Stimulated activated CD4-positive, alpha-beta T cell treated with anti-CD3 and anti-CD28 coated beads, Interleukin-12 subunit alpha, Interleukin-12 subunit beta, amount 100 ng/mL, for 24 hours (primary cell): ENCODE data around the gene ETNK2.
A peak's percentile ranks its signal among the peaks of the same experiment; 100 is the strongest.

Source experiments
- DNase-seq, 2 experiments: peaks; one replicate each; pipeline ENCODE4 v3.0.0-alpha.2; 2020; ENCODE audit warnings: low read depth in 2 of 2

Gene ETNK2, protein sequence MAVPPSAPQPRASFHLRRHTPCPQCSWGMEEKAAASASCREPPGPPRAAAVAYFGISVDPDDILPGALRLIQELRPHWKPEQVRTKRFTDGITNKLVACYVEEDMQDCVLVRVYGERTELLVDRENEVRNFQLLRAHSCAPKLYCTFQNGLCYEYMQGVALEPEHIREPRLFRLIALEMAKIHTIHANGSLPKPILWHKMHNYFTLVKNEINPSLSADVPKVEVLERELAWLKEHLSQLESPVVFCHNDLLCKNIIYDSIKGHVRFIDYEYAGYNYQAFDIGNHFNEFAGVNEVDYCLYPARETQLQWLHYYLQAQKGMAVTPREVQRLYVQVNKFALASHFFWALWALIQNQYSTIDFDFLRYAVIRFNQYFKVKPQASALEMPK

DNA sequence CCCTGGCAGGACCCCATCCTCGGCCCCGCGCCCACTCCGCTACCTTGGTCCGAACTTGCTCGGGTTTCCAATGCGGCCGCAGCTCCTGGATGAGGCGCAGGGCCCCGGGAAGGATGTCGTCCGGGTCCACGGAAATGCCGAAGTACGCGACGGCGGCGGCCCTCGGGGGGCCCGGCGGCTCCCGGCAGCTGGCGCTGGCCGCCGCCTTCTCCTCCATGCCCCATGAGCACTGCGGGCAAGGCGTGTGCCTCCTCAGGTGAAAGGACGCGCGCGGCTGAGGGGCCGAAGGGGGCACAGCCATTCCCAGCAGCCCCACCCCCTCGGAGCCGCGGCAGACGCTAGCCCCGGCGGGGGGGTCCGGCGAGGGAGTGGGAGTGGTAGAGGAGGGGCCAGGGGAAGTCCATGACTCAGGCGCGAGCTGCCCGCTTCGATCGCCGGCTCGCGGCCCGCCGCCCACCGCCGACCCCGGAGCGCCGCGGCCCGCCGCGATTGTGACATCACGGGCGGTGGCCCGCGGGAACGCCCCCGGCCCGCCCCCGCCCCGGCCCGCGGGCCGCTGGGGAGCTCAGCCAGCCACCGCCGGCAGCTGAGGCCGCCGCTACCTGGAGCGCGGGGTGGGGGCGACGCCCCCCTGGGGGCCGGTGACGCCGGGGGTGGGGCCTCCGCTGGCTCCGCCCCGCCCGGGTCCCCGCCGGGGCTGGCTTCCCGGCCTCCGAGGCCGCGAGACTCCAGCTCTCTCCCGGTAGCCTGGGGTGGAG, at the start of gene ETNK2:
ETNK2 (minus strand) TSS at position 493 of the 758 bp plus-strand sequence; CDS start at position 301, 192 bp downstream.
- DNase-seq = peak in 1 of 2 experiments; percentile 20

DNA sequence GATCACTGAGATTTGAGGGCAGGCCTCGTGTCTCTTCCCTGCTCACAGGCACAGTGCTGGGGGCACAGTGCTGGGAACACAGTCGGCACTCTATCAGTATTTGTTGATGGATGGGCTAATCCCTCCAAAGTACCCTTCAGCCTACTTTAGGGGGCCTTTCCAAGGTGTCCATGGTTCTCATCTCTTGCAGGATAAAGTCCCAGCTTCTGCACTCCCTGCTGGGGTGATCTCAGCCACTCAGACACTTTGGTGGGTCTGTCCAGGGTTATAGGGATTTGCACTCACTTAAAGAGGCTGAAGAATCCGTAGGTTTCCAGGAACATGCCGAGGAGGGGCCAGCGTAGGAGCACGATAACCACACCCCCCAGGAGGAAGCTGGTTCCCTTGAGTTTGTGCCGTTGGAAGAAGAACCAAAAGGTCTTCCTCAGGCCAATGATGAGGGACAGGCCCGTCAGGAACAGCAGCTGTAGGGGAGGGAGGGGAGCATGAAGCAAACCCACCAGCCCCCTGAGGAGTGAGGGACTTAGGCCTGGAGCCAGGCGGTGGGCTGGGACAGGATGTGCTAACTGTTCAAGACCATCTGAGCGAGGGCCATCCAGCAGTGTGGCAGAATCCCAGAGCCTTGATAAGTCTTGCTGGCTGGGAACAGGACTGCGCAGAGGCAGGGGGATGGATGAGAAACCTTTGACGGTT, 49.6 kb upstream of the ETNK2 start:
- DNase-seq = no peak

DNA sequence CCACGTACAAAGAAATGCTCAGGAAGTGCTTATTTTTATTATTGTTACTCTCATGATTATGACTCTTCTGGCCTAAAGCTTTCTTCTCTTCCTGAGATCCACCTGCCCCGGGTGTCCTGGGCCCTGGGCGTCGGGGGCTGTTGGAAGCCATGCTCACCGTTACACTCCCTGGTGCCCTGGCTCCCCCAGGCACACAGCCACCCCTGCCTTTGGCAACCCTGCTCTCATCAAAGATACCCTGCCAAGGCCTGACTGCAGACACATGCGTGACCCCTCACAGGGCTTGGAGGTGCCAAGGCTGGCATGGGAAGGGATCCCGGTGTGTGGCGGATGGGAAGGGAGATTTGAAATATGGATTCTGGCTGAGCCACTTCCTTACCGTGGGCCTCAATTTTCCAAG, 47.7 kb upstream of the ETNK2 start:
- no peak for DNase-seq

DNA sequence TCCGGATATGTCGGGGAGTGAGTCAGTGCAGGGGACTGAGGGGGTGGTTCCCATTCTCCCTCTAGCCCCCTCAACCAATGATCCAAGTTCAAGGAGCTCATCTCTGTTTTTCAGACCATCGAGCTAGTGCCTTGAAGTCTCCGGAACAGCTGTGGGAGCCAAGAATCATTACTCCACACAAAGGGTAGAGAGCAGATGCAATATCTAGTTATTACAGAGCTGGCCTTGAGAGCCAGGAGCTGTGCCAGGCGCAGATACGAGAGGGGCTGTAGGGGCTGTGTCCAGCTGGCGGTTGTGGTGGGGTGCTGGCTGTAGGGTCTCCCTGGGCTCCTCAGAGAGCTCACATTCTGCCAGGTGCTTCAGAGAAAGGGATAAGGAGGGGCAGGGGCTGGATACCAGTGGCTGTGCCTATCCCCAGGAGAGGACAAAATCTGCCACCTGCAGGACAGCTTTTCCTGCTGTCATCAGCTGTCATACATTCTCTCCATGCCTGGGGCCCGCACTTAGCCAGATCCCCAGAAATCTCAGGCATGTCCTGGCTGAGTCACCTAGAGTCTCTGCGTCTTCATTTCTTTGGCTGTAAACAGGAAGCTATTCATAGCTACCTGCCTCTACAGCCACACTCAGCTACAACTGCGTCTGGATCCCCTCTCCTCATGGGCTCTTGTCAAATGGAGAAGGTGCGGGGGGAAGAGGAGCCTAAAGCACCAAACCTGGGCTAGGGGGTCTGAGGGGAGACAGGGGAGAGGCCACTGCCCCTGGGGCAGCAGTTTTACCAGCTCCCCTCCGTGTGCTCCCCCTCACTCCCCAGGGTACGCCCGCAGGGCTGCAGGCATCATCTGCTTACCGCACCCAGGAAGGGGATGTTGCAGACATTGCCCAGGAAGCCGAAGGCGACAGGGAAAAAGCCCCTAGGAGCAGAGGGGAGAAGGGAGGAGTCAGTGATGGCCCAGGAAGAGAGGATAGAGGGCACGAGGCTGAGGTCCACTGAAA, 46.8 kb upstream of the ETNK2 start:
- DNase-seq = no peak

DNA sequence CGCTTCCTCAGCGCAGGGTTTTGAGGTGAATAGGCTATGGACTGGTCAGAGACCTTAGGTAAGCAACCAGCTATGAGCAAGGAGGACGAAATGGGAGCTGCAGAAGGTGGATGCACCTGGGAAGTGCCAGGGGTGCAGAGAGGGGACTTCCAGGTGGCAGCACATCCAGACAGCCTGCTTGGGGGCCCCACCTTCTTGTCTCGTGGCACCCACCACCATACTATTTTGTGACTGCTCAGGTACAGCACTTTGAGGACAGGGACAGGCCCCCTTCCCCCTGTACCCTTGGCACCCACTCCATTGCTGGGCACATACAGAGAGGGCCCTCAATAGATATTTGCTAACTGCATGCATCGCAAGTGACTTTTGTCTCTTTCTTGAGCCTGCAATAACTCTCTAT, 45.2 kb upstream of the ETNK2 start:
- no peak for DNase-seq

DNA sequence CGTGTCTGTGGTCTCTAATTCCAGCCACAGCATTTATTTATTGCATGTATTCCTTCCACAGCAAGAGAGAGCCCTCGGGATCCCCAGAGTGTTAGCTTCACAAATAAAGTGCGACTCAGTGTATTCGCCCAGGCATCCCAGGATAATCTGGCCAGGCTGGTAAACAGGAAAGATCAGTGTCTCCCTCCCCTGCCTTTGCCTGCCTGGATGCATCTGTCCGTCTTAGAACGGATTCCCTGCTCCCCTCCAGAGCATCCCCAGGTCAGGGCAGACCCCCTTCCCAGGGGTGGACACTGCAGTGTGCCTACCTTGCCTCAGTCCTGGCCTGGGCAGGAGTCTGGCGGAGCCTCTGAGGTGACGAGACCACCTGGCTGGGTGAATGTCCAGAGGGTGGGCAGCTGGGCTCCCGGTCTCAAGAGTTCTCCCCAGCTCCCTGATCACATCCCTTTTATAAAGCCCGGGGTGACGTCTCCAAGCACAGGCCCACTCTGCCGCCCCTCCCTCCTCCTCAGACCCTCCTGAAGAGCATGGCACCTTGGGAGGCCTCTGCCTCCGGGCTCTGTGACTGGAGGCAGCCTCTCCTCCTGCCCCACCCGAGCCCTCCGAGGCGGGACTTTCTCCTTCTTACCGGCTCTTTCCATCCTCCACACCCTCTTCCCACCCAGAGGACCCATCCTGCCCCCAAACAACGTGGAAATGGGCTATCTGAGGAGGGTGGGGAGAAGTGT, 44.4 kb upstream of the ETNK2 start, which contains the start of gene KISS1:
KISS1 (minus strand) TSS at position 424 of the 728 bp plus-strand sequence. CDS start 3,615 bp downstream, outside the sequence.
- no peak for DNase-seq

DNA sequence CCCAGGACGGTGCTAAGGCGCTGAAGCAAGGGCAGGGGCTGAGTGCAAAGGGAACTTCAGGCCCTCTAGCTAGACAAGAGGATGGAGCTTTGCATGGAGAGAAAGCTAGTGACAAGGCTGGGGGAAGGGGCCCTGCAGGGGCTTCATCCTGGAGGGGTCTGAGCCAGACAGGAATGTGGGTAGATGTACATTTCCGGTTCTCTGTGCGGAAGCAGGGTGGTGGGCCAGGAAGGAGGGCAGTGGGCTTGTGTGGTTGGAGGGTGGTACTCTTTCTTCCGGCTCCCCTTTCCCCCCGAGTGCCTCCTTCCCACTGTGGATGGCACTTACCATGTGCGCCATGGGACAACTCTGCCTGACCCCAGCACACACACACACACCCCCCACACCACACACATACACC, 42.9 kb upstream of the ETNK2 start:
- no peak for DNase-seq

DNA sequence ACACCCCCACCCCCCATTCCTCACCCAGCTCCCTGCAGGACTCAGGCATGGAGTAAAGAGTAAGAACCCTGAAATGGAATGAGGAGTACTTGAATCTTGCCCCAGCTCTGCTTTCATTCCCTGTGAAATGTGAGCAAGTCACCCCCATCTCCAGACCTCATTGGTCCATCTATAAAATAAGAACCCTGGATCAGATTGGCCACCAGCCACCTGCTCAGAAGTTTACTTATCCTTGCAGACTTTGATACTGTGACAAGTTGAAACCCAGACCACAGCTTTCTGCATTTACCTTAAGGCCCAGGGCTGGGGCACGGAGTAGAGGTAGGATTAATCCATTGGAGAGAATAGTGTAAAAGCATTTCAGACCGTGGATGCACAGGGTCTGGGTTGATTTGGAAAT, 42.2 kb upstream of the ETNK2 start:
- DNase-seq = no peak

DNA sequence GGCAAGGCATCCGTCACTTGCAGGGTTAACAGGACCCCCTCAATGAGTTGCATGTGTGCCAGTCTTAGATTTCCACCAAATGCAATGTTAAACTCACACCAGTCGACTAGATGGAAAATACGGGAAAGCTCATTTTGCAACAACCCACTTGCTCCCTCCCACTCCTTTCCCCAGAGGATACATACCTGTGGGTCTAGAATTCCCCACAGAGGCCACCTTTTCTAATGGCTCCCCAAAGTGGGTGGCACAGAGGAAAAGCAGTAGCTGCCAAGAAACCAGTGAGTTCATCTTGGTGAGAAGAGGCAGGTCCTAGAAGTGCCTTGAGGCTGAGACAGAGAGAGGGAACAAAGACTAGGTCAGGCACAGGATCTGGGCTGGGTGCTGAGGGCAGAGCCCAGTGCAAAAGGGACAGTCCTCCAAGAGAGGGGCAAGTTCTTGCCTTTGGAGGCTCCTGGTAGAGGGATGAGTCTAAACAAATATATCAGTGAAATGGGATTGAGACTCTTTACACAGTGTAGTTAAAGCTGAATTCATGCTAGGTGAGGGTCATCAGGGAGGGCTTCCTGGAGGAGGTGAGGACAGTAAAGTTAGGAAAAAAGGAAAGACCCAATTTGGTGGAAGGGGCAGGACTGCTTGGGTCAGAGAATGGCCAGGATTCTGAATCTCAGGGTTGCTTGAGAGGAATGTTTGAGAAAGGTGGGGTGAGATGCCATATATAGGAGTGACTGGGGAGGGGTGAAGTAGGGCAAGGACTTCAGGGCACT, 40.9 kb upstream of the ETNK2 start:
- no peak for DNase-seq

DNA sequence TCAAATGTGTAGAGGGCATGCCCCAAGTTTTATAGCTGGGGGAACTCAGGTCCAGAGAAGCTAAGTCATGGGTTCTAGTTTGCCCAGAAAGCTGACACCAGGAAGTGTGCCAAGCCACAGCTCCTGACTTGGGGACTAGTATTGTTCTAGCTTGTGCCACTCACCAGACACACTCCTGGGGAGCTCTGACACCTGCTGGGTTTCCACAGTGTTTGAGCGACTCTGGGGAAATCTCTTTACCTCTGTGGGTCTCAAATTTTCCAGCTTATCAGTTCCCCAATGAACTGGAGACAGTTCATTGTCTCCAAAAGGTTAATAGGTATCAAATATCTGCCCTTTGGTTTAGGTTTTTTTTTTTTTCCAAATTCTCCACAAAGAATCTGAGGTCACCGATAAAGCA, 40.2 kb upstream of the ETNK2 start:
- DNase-seq = no peak

DNA sequence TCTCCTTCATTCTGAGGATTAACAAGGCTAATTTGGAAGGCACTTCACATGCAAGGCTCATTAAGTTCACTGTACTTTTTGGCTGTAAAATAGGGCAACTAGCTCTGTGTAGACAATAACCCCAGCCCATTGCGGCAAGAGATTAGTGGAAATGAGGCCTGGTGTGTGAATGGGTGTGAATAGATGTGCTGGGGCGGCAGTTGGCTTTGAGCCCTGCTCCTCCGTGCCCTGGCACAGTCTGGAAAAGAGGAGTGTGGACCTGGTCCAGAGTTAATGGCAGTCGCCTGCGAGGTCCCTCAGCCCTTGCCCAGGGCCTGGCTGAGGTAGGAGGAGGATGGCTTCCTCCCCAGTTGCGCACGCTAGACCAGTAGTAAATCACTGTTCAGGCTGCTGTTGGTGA, 39.6 kb upstream of the ETNK2 start:
- no peak for DNase-seq

DNA sequence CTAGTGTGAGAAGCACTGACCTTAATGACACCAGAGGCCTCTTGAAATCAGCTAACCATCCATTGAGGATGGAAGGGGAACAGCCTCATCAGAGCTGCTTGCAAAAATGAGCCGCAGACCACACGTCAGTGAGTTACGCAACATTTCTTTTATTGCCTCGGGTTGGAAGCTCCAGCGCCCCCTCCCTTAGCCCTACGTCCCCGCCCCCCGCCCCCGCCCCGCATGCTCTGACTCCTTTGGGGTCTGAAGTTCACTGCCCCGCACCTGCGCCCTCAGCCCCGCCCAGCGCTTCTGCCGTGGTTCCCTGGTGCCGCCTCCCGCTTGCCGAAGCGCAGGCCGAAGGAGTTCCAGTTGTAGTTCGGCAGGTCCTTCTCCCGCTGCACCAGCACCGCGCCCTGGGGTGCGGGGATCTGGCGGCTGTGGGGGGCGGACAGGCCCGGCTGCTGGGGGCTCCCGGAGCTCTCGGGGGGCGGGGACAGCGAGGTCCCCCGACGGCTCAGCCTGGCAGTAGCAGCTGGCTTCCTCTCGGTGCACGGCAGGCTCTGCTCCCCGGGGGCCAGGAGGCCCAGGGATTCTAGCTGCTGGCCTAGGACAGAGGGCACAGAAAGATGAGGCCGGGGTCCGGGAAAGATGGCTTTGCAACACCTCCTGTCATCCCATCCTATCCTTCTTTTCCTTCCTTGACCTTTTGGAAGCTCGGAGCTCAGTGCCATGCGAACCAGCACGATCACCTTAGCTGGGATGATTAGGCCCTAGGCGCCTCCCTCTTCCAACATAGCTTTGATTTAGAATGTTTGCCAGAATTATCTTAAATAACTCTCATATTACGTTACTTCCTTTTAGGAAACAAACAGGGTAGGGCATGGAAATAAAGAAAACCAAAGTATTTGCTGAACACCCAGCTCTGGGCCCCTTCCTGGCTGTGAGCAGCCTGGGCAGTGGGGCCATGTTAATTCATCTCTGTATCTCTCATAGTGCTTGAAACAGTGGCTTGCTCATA, 38.7 kb upstream of the ETNK2 start:
- no peak for DNase-seq

DNA sequence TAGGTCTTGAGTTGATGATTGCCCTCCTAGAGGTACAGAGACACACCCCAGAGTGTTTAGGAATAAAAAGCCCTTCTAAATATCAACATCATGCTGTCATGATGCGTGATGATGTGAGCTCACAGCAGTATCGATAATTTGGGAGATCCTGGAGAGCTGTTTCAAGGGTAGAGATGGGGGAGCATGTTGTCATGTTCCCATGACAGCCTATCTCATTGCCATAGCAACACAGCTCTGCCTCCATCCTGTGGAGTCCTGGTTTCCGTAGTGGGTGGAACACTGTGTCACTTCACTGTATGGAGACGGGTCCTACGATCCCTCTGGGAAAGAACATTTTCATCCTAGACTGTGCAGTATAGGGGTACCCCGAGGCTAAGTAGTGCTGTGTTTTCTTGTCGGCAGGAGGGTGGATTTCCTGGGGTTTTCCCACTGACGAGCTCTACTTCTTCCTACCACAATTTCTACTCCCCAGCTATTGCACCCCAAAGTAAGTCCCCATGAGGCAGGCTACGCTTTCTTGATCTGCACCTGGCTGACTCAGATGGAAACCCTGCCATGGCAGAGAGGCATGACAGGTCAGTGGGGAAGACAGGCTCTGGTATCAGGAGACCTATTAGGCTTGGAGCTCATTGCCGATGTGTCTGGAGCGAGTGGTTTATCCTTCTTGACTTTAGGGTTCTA, 37.3 kb upstream of the ETNK2 start:
- no peak for DNase-seq

DNA sequence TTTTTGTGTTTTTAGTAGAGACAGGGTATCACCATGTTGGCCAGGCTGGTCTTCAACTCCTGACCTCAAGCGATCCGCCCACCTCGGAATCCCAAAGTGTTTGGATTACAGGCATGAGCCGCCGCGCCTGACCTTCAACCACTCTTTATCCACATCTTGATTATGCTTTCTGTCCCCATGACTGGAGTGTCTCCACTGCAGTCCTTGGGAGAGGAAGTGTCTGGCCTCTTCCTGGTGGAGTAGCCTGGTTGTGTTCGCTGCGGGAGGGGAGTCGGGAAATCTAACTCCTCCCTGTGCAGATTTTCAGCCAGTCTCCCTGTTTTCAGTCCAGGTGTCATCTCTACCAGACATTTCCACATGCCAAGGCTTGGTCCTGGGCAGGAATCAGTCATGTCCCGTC, 34.8 kb upstream of the ETNK2 start:
- no peak for DNase-seq

DNA sequence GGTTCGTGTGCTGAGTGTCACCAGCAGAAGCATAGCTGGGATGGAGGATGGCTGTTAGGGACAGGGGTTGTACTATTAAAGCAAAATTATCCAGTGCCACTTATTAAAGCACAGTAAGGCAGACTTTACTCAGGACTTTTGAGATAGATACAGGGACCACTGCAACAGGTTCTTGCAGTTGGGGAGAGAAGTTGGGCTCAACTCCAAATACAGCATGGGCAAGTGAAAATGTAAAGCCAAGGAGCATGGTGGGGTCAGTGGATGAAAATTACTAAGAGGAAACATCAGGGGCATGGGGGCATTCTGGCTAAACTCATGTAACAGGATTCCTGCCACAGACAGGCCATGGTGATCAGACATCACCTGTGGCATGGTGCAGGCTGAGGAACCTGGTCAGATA, 29.3 kb upstream of the ETNK2 start:
- no peak for DNase-seq

DNA sequence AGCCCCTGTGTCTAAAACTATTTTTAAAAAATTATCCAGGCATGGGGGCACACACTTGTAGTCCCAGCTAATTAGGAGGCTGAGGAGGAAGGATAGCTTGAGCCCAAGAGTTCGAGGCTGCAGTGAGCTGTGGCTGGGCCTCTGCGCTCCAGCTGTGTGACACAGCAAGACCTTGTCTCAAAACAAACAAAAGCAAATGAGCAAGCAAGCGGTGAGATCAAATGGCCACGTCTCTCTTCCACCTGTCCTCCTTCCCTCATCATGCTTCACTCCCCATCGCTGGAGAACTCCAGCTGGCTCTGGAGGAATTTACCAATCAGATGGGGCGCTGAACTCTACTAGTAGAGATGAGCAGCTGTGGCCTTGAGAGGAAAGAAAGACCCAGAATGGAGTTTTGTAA, 28.3 kb upstream of the ETNK2 start:
- DNase-seq = no peak

DNA sequence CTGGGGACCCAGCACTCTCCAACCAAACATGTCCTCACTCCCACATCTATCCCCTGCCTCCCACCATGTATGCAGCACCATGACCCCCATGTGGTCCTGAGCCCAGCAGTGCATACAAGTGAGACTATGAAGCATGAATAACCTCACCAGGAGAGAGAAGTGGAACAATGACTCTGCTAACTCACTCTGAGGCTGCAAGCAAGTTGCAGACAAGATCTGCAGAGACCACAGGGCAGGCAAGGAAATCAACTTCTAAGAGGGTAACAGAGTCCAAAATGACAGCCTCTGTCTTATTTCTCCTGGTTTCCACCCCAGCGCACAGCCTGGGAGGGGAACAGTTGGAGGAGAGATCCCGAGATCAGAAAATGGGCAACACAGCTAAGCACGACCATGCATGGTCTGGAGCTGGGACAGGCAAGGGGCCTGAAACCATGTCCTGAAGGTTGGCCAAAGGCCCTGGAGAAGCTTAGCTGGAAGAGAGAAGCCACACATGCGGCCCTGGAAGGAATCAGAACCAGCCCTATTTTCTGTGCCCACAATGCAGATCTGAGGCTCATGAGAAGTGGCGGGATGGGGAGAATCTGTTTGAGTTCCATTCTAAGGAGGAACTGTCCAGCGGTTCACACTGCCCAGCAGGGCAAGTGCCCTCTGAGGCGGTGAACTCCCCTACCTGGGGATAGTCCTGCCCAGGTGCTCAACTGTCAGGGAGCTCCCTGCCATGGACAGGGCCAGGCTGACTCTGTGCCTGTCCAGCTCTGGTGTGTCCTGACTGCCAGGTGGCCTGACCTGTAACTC, 26.8 kb upstream of the ETNK2 start:
- DNase-seq = no peak
